Epithelial cell of prostate (primary cell): Measurements from ENCODE around the gene AP4B1.

Experiments
- DNase-seq: peaks from one replicate; pipeline ENCODE4 v3.0.0-alpha.2; 2011; ENCODE audit warnings: low read depth, low spot score
- H3K27ac ChIP-seq: fragments of 450-650 bp; 2 replicates; pipeline ENCODE4 v1.5.1; 2017; ENCODE audit warnings: mild to moderate bottlenecking

AP4B1 gene

DNA sequence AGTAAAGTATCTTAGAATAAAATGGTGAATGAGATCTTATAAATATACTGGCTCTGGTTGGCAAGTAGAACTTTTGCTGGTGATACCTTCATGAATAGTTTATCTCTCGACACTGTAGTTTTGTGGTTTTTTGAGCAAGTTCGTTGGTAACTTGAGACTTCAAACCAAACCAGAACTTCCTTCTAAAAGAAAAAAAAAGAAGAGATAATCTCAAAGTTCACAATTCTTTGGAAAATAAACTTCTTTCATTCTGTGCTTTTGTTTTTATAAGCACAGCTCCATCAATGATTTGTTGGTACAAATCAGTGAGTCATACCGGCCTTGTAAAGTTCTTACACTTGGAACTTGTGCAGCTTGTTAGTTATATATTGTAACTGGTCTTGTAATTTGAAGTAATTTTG, 26.9 kb upstream of the AP4B1 start:
- H3K27ac ChIP-seq, result peak overlapping the region; percentile 69
- no peak for DNase-seq

GRCh38 chr1:113930499-113931161, 26.0 kb upstream of the AP4B1 start:
- peak overlapping the region; percentile 69 for H3K27ac ChIP-seq
- no peak for DNase-seq

DNA sequence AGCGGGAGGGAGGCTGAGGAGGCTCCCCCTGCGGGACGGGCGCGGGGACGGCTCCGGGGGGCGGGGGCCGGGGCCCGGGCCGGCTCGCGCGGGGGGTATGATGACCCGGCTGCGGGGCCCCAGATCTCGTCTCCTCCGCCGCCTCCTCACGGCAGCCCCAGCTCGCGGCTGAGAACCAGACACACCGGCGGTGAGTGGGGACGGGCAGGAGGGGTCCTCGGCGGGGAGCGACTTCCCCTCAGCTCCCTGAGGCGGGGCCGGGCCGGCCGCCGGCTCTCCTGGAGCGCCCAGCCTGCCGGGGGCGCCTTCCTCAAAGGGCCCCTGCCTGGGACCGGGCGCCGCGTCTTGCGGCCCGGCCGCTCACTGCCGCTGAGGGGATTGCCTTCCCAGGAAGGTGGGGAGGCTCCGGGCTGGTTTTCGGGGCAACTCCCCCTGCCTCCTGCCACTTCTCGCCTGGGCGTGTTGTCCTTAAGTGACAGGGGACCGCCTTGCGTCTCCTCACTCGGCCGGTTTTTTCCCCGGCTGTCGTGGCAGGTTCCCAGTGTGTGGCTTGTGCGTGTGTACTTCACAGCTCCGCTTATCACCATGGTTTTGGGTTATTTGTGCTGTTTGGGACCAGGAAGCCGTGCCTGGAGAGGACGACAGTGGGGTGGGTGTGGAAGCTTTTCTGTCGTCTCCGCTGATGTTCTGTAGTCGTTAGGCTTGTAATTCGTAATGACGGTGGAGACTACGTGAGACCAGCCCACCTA, 25.3 kb upstream of the AP4B1 start:
- peak overlapping the region; percentile 69 for H3K27ac ChIP-seq
- no peak for DNase-seq

GRCh38 chr1:113928941-113929749, 24.5 kb upstream of the AP4B1 start, which contains the start of gene HIPK1:
HIPK1 (plus strand) TSS chr1:113929324.
- peak within 1 kb of the TSS; percentile 69 for H3K27ac ChIP-seq
- DNase-seq, result peak; percentile 26

DNA sequence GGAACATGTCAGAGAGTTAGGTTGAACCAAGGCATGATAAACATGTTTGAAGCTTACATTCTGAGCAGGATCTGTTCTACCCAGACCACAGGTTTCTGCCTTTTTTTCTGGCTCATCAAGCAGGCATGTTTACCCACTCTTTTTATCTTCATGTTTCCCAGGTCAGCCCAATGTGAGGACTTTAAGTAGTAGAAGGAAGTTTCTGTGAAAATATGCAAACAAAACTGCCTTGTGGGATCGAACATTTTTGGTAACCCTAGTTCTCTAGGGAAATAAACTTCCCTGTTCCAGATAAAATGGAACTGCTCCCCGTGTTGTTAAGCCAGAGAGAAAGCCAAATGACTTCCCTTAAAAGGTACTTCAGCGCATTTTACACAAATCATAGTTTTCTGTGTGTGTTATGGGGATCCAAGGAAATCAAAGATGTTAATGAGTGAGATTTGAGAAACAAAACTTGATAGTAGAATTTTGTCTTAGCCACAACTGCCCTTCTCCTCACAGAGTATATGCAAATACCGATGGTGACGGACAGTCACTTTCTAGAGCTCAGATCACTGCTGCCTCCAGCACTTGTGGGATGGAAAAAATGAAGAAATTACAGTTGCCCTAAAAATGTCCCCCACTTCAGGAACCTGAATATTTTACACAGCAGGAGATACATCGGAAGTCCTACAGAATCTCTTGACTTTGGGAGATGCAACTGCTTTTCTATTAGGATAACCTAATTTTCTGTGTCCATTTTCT, 23.8 kb upstream of the AP4B1 start:
- no peak for DNase-seq

GRCh38 chr1:113924473-113924872, 19.9 kb upstream of the AP4B1 start:
- no peak for DNase-seq
- H3K27ac ChIP-seq, result no peak overlapping the region

More for the DNA sequence above, 23.8 kb upstream of the AP4B1 start:
- H3K27ac ChIP-seq, result peak overlapping the region; percentile 69

DNA sequence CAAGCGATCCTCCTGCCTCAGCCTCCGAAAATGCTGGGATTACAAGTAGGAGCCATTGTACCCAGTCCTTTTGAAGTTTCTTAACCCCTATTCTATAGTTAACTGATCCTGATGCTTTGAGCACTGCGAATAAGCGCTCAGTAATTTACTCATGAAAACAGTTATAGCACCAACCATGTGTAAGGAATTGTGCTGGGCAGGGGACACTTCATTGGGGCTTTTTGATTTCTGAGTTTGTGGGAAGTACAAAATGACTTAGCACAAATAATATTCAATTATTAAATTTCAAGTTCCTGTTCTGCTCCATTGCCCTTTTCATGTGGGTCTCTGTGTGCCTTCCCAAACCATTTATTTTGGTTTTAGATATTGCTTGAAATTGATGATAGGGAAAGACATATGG, 18.4 kb upstream of the AP4B1 start:
- no peak overlapping the region for H3K27ac ChIP-seq
- DNase-seq, result no peak

GRCh38 chr1:113918243-113918642, 13.6 kb upstream of the AP4B1 start:
- H3K27ac ChIP-seq, result no peak overlapping the region

GRCh38 chr1:113917400-113918082, 12.9 kb upstream of the AP4B1 start:
- DNase-seq, result peak; percentile 83
- peak overlapping the region; percentile 17 for H3K27ac ChIP-seq

More at GRCh38 chr1:113918243-113918642, 13.6 kb upstream of the AP4B1 start:
- no peak for DNase-seq

- no peak for DNase-seq
- H3K27ac ChIP-seq, result no peak overlapping the region
Measured at GRCh38 chr1:113916974-113917373, 12.4 kb upstream of the AP4B1 start.

- no peak for DNase-seq
- H3K27ac ChIP-seq, result no peak overlapping the region
Measured at GRCh38 chr1:113913887-113914664, 9.5 kb upstream of the AP4B1 start.

GRCh38 chr1:113913312-113913668, 8.7 kb upstream of the AP4B1 start:
- H3K27ac ChIP-seq, result no peak overlapping the region
- DNase-seq, result no peak

- DNase-seq, result no peak
- no peak overlapping the region for H3K27ac ChIP-seq
Measured at GRCh38 chr1:113912594-113913311, 8.2 kb upstream of the AP4B1 start.

GRCh38 chr1:113905435-113905861, 849 bp upstream of the AP4B1 start:
- no peak for DNase-seq
- peak overlapping the region; percentile 84 for H3K27ac ChIP-seq

- peak; percentile 31 for DNase-seq
- peak overlapping the region; percentile 84 for H3K27ac ChIP-seq
Measured at GRCh38 chr1:113904293-113904673, 316 bp downstream of the AP4B1 start.

DNA sequence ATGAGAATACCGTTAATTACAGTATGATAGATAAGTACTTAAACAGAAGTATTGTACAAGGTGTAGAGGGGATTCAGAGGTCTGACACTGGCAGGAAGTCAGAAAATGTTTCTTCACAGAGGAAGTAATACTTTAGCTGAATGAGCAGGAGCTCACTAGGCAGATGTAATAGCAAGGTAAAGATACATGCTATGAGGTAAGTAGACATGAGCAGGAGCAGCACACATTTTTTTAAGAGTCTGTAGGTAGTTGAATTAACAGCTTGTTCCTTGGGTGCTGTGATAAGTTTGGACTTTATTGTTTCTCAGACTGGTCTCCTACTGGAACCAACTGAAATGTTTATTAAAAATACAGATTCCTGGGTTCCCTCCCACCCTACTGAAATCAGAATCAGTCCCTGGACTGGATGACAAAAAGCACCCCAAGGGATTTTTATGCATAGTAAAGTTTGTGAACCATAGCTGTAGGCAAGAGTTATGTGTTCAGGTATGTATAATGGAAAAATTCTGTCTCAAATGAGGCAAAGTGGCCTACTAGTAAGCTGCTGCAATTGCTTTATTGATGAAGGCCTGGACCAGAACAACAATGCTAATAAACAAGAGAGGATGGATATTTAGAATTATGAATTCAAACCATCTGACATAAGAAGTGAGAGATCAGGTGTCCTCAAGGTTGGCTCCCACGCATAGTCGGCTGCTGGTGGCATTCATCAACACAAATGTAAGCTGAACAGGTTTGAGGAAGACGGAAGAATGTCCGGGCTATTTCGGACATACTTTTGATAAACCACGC, 902 bp downstream of the AP4B1 start:
- no peak for DNase-seq

DNA sequence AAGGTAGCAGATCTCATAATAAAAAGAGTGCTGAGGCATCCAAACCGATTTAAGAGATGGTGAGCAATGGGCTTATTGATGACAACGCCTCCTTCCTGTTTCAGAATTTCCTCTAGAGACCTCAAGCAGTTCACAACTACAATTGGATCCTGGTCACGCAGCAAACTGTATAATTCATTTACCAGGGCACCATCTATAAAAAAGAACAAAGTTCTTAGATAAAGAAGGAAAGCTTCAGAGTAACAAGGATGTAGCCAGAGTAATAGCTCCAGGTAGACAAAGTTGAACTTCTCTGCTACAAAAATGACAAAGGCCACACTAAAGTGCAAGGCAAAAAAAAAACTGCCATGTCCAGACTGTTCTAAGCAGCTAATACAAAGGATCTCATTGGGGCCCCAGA, 3.4 kb downstream of the AP4B1 start:
- no peak for DNase-seq
- H3K27ac ChIP-seq, result no peak overlapping the region

More for the DNA sequence above, 902 bp downstream of the AP4B1 start:
- peak overlapping the region; percentile 84 for H3K27ac ChIP-seq
